MM.1S (cell line): ENCODE measurements around the gene ARL2BP.

ENCODE experiments used
- CTCF ChIP-seq: fragments of 300-600 bp; sonication (generic); IDR thresholded peaks from 2 replicates; pipeline ENCODE4 v1.5.1; 2016; ENCODE audit warnings: antibody characterized with exemption, low read length, mixed read lengths
- EZH2 ChIP-seq: fragments of 300-600 bp; sonication (generic); optimal IDR thresholded peaks from 2 replicates; pipeline ENCODE3; 2017; ENCODE audit warnings: low read depth, mild to moderate bottlenecking, antibody characterized with exemption, low read length, mixed read lengths
- EZH2phosphoT487 ChIP-seq: fragments of 300-600 bp; sonication (generic); IDR thresholded peaks from 2 replicates; pipeline ENCODE4 v1.6.1; 2018; ENCODE audit warnings: antibody characterized with exemption, low read length

- TF ChIP-seq CTCF (no peak), EZH2phosphoT487 (no peak), EZH2 (no peak)
These were observed 19.3 kb downstream of the ARL2BP start for GRCh38 chr16:57264381-57264780.
